Ishikawa (cell line): ENCODE results near the gene TENM3.

Source experiments
- CEBPB ChIP-seq: IDR thresholded peaks from 2 replicates; pipeline ENCODE4 v1.6.1; 2012
- CREB1 ChIP-seq: IDR thresholded peaks from 2 replicates; pipeline ENCODE4 v1.6.1; 2012; ENCODE audit warnings: low read depth
- EGR1 ChIP-seq: IDR thresholded peaks from 2 replicates; pipeline ENCODE4 v1.6.1; 2012
- EP300 ChIP-seq: IDR thresholded peaks from 2 replicates; pipeline ENCODE4 v1.6.1; 2012; ENCODE audit warnings: borderline replicate concordance
- FOXM1 ChIP-seq: IDR thresholded peaks from 2 replicates; pipeline ENCODE4 v1.6.1; 2012; ENCODE audit warnings: low read depth, borderline replicate concordance
- MAX ChIP-seq: IDR thresholded peaks from 2 replicates; pipeline ENCODE4 v1.6.1; 2012
- NFIC ChIP-seq: IDR thresholded peaks from 2 replicates; pipeline ENCODE4 v1.6.1; 2012
- RAD21 ChIP-seq: IDR thresholded peaks from 2 replicates; pipeline ENCODE4 v1.6.1; 2012; ENCODE audit warnings: low read depth
- REST ChIP-seq: IDR thresholded peaks from 2 replicates; pipeline ENCODE4 v1.6.1; 2012; ENCODE audit warnings: low read depth, mild to moderate bottlenecking
- TAF1 ChIP-seq: IDR thresholded peaks from 2 replicates; pipeline ENCODE4 v1.6.1; 2012; ENCODE audit warnings: low read depth, mild to moderate bottlenecking
- TCF12 ChIP-seq: IDR thresholded peaks from 2 replicates; pipeline ENCODE4 v1.6.1; 2012; ENCODE audit warnings: low read depth
- TEAD4 ChIP-seq: IDR thresholded peaks from 2 replicates; pipeline ENCODE4 v1.6.1; 2012
- YY1 ChIP-seq: IDR thresholded peaks from 2 replicates; pipeline ENCODE4 v1.6.1; 2012; ENCODE audit warnings: low read depth
- ZBTB7A ChIP-seq: IDR thresholded peaks from 2 replicates; pipeline ENCODE4 v1.6.1; 2012; ENCODE audit warnings: low read depth
- TF ChIP-seq, protein P1 (sequence below): IDR thresholded peaks from 2 replicates; pipeline ENCODE4 v1.6.1; 2012

Gene TENM3

GRCh38 chr4:182765987-182766856 is 523.0 kb downstream of the TENM3 start:
- TF ChIP-seq TEAD4, result no peak
- TF ChIP-seq RAD21, result no peak

DNA sequence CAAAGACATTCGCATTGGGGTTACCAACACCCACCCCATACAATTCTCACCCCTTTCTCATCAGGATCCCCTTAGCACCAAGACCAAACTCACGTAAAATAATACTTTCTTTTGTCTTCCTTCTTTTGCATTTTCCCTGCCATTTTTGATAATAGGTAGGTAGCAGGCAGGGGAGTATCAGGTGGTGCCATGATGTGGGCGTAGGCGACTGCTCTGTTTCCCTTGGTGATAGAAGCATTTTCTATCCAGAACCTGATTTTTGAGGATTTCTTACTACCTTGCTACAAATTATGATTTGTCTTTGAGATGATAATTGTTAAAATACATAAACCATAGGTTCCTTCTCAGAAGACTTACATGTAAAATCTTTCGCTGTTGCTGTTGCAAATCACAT is 523.7 kb downstream of the TENM3 start:
- TF ChIP-seq REST, result no peak
- TF ChIP-seq FOXM1, result no peak

GRCh38 chr4:182768838-182769237 is 525.6 kb downstream of the TENM3 start:
- TF ChIP-seq, protein P1, sequence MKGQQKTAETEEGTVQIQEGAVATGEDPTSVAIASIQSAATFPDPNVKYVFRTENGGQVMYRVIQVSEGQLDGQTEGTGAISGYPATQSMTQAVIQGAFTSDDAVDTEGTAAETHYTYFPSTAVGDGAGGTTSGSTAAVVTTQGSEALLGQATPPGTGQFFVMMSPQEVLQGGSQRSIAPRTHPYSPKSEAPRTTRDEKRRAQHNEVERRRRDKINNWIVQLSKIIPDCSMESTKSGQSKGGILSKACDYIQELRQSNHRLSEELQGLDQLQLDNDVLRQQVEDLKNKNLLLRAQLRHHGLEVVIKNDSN, result no peak
- TF ChIP-seq CREB1, result no peak
- TF ChIP-seq NFIC, result no peak
- no peak for TF ChIP-seq EGR1

DNA sequence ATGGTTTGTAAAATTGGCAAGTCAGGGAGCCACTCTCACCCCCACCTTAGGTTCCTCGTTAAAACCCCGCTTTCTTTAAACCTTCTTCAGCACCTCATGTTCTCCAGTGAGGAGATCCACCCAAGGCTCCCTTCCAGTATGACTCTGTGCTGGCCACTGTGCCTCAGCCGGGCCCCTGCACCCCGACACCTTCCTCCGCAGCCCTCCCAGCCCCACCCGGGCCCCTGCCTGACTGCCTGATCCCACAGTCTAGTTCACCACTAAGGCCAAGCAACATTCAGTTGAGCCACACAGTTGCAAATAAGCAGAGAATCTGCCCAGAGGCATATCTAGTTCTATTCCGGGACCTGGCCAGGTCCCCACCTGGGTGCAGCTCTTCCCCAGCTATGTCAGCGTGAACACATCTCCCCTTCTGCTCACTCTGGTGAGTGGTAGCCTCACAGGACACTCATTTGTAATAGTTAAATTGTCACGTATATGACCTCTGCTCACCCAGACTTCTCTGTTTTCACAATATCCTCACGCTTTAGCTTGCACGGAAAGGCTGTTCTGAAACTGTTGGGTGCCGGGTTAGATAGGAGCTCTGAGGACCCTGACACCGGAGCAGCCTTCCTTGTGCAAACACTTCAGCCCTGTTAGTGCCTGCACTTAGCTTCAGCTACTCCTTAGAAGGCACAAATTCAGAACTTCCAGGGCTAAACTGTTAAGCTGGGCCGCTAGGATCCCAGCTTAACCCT is 527.2 kb downstream of the TENM3 start:
- TF ChIP-seq, protein P1, result no peak
- TF ChIP-seq REST (no peak), EP300 (no peak), TEAD4 (no peak), MAX (no peak), NFIC (no peak), TCF12 (no peak), FOXM1 (no peak), CEBPB (no peak), ZBTB7A (no peak), RAD21 (no peak), CREB1 (no peak), YY1 (no peak), EGR1 (no peak), TAF1 (no peak)

- TF ChIP-seq FOXM1 (no peak), EGR1 (no peak), RAD21 (no peak), YY1 (no peak), TCF12 (no peak), ZBTB7A (no peak), NFIC (no peak), MAX (no peak)
- TF ChIP-seq, protein P1, result no peak
Measured at GRCh38 chr4:182770996-182771514, 527.9 kb downstream of the TENM3 start.

GRCh38 chr4:182775075-182775474 is 531.9 kb downstream of the TENM3 start:
- TF ChIP-seq TCF12 (no peak), YY1 (no peak), TEAD4 (no peak), CEBPB (no peak), CREB1 (no peak), MAX (no peak), EGR1 (no peak), NFIC (no peak)
